Uterus (tissue), 4 donors: ENCODE data around the gene KCNQ1OT1. TPM values are rescaled to one million over a fixed set of nuclear protein-coding genes. Genes with fewer than 3 reads are reported as not detected.

Experiments
- DNase-seq, 2 donors: peaks; one replicate each; pipeline ENCODE4 v3.0.0-alpha.2; 2019 to 2020
- H3K27ac ChIP-seq, 2 donors: fragments of 200-600 bp; sonication (generic); 1 replicate in 1 of 2; 2 replicates in 1 of 2; pipeline ENCODE4 v1.5.1; 2016 to 2018
- H3K27me3 ChIP-seq, 2 donors: fragments of 200-600 bp; sonication (generic); one replicate each; pipeline ENCODE4 v1.5.1; 2018 to 2019; ENCODE audit warnings: control low read depth in 1 of 2
- H3K36me3 ChIP-seq, 2 donors: fragments of 200-600 bp; sonication (generic); one replicate each; pipeline ENCODE4 v1.5.1; 2019; ENCODE audit warnings: control low read depth in 1 of 2
- H3K4me1 ChIP-seq, 2 donors: fragments of 200-600 bp; sonication (generic); one replicate each; pipeline ENCODE4 v1.5.1; 2018 to 2019; ENCODE audit warnings: control low read depth in 1 of 2
- H3K4me3 ChIP-seq, 2 donors: fragments of 200-600 bp; sonication (generic); 1 replicate in 1 of 2; 2 replicates in 1 of 2; pipeline ENCODE4 v1.5.1; 2018 to 2019; ENCODE audit warnings: mild to moderate bottlenecking in 1 of 2
- H3K9me3 ChIP-seq, 2 donors: fragments of 200-600 bp; sonication (generic); one replicate each; pipeline ENCODE4 v1.5.1; 2019; ENCODE audit warnings: control low read depth in 1 of 2
- POLR2A ChIP-seq, 2 donors: fragments of 450-650 bp; IDR thresholded peaks; one replicate each; pipeline ENCODE4 v1.6.1; 2016; ENCODE audit warnings: antibody characterized with exemption in 2 of 2, mild to moderate bottlenecking in 1 of 2, moderate library complexity in 1 of 2
- intact Hi-C: fragments of 100-400 bp; cut with DNase I; formaldehyde crosslinking; loops from one replicate; pipeline ENCODE4 v1.15.1; 2023; ENCODE audit warnings: low total_unique reads
- total RNA-seq, 4 donors: library from RNA; depleted of rRNA in 3 of 4; stranded (reverse); fragments of >200 nt in 3 of 4; gene quantifications; one replicate each; pipeline versions ENCODE4 v1.1.0 to v1.2.4, GENCODE V29; 2014 to 2023
- TF ChIP-seq, protein P1 (sequence below), 4 experiments: fragments of 200-600 bp in 2 of 4; fragments of 450-650 bp in 2 of 4; sonication (generic) in 2 of 4; IDR thresholded peaks; one replicate each; pipeline ENCODE4 v1.5.1; 2016 to 2019; ENCODE audit warnings: antibody characterized with exemption in 4 of 4, mild to moderate bottlenecking in 2 of 4, moderate library complexity in 1 of 4
- donor health status: DM: yes; HTN: yes; CAD: no.

The KCNQ1OT1 gene
- total RNA-seq, result 10 to 100 TPM in 2 of 4 donors, 1 to 10 TPM in 2; 2.6 to 19.4 (median 10.9) TPM

DNA sequence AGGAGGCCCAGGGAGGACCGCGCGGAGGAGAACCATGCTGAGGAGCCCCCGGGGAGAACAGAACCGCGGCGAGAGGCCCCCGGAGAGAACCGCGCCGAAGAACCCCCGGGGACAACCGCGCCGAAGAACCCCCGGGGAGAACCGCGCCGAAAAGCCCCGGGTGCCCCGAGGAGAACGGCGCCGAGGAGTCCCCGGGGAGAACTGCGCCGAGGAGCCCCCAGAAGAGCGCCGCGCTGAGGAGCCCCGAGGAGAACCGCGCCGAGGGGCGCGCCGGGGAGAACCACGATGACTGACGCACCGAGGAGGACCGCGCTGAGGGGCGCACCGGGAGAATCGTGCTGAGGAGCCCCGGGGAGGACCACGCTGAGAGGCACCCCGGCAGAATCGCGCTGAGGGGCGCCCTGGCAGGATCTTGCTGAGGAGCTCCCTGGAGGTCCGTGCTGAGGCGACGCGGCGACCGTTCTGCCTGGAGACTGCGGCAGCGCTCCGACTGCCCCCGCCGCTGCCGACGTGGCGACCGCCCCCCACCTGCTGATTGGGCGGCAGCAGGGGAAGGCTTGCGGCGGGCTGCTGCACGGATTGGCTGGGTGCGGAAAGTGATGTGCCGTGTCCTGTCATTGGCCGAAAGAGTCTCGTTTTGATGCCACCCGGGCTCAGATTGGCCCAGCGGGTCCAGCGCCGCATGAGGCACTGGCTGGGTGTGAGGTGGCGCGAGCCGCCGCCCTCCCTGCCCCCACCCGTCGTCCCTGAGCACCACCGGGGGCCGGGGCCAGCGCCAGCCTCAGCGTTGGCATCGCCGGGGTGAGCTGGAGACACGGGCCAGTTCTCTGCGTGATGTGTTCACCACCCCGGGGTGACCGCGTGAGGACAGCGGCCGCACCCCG, at the start of gene KCNQ1OT1:
KCNQ1OT1 (minus strand) TSS at position 464 of the 884 bp plus-strand sequence.
- Histone ChIP-seq H3K4me1 (no peaks in the 10 kb centered on the region), H3K4me3 (peak within 1 kb of the TSS; percentile 69 to 78), H3K36me3 (no peaks in the 10 kb centered on the region), H3K27me3 (no peaks in the 10 kb centered on the region), H3K9me3 (no peaks in the 10 kb centered on the region), H3K27ac (peak within 1 kb of the TSS; percentile 93 to 95)
- intact Hi-C loops, result loop anchor here (10.0 kb wide), 1 partner anchor 185 kb away; the partner anchor contains the start of gene CDKN1C
- peak; percentile 92 for DNase-seq
- TF ChIP-seq, protein P1, sequence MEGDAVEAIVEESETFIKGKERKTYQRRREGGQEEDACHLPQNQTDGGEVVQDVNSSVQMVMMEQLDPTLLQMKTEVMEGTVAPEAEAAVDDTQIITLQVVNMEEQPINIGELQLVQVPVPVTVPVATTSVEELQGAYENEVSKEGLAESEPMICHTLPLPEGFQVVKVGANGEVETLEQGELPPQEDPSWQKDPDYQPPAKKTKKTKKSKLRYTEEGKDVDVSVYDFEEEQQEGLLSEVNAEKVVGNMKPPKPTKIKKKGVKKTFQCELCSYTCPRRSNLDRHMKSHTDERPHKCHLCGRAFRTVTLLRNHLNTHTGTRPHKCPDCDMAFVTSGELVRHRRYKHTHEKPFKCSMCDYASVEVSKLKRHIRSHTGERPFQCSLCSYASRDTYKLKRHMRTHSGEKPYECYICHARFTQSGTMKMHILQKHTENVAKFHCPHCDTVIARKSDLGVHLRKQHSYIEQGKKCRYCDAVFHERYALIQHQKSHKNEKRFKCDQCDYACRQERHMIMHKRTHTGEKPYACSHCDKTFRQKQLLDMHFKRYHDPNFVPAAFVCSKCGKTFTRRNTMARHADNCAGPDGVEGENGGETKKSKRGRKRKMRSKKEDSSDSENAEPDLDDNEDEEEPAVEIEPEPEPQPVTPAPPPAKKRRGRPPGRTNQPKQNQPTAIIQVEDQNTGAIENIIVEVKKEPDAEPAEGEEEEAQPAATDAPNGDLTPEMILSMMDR (IDR thresholded peaks at IDR 0.05), result no peak
- peak; percentile 89 to 96 for TF ChIP-seq POLR2A (IDR thresholded peaks at IDR 0.05)

DNA sequence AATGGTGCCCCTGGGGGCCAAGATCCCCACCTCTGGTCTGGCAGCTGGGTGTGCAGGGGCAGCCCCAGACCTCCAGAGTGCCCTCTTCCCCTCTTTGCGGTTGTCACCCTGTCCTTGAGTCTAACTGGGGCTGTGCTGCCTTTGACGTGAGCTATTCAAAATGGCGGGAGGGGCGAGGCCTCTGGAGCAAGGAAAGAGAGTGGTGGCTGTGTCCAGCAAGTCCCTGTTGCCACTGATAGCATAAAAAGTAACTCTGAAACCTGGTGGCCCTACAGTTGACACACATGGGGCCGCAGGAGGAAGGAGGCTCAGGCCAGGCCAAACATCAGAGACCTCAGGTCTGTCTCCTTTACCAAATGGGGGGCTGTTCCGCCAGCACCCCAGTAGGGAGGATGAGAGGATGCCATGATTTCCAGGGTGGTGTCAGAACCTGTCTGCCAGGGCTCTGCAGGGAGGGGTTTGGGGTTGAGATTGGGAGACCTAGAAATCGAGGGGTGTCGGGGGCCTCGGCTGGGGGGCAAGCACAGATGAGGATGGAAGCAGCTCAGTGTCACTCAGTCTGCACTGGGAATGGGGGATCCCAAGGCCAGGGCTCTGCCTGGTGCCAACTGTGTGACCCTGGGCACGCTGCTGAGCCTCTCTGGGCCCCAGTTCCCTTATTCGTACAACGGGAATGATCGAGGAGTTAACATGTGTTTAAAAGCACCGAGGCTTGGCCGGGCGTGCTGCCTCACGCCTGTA, 49.2 kb upstream of the KCNQ1OT1 start:
- H3K4me3 ChIP-seq, result no peak overlapping the region
- H3K4me1 ChIP-seq, result no peaks in the 10 kb centered on the region
- no peaks in the 10 kb centered on the region for H3K36me3 ChIP-seq
- no peak overlapping the region for H3K27ac ChIP-seq
- H3K9me3 ChIP-seq, result no peaks in the 10 kb centered on the region
- no peaks in the 10 kb centered on the region for H3K27me3 ChIP-seq
- no peak for DNase-seq
- no peak for TF ChIP-seq POLR2A (IDR thresholded peaks at IDR 0.05)
- TF ChIP-seq, protein P1 (IDR thresholded peaks at IDR 0.05), result no peak
- intact Hi-C loops, result no loop called here

DNA sequence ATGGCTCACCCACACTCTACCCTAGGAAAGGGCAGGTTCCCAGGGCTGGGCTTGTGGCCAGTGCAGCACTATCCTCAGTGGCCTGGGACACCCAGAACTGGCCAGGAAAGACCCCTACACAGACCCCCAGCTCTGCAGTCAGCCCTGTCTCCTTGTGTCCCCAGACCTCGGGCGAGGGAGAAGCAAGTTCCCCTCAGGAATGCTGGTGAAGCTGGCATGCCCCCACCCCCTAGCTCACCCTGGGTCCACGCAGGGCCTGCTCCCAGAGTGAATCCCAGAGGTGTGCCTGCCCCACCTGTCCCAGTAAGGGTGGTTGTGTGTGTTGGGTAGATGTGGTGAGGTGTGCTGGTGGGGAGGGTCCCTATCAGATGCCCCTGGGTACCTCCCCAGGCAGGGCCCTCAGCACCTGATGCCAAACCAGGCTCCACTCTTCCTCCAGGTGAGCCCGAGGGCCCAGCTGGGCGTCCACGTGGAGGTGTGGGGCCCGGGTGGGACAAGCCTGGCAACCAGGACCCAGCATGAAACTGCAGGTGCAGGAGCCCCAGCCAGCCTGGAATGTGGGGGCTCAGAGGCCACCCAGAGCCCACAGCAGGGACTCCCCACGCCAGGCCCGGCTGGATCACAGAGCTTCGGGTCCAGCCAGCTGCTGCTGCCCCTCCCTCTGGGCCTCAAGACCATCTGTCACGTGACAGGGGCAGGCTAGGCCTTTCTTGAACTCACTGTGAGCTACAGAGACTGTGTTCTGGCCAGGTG, 48.4 kb upstream of the KCNQ1OT1 start:
- Histone ChIP-seq H3K27me3 (no peaks in the 10 kb centered on the region), H3K4me1 (no peaks in the 10 kb centered on the region), H3K27ac (no peak overlapping the region), H3K4me3 (no peak overlapping the region), H3K36me3 (no peaks in the 10 kb centered on the region), H3K9me3 (no peaks in the 10 kb centered on the region)
- intact Hi-C loops, result no loop called here
- no peak for DNase-seq
- TF ChIP-seq POLR2A (IDR thresholded peaks at IDR 0.05), result no peak
- TF ChIP-seq, protein P1 (IDR thresholded peaks at IDR 0.05), result no peak

DNA sequence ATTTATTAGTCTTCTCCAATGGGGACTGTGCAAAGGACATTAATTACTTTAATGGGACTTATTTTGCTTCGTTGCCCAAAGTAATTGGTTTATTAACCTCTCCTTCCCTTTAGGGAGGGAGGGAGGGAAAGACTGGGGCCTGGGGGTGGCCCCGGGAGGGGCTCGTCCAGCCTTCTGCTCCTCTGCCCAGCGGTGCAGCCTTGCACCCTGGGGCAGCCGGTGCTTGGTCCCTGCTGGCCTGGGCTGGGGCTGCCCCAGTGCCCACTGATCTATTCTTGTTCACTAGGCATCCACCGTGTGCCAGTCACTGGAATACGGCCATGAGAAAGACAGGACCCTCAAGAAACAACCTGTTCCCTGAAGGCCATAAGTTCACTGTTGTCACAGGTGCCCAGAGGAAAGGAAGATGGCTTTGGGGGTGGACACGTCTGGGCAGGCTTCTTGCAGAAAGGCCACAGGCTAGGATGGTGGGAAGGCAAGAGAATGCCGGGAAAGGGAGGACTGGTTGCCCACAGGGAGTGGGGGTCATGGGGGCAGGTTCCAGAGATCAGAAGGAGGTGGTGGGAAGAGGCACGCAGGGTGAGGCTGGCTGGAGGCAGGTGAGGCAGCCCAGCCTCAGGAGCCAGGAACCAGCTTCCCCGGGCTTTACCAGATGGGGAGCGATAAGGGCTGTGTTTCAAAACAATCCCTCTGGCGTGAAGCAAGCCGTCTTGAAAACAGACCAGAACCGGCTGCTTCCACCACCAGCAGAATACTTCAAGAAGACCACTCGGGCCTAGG, 47.6 kb upstream of the KCNQ1OT1 start:
- TF ChIP-seq, protein P1 (IDR thresholded peaks at IDR 0.05), result no peak
- TF ChIP-seq POLR2A (IDR thresholded peaks at IDR 0.05), result no peak
- H3K27me3 ChIP-seq, result no peaks in the 10 kb centered on the region
- H3K4me3 ChIP-seq, result no peak overlapping the region
- no peaks in the 10 kb centered on the region for H3K36me3 ChIP-seq
- intact Hi-C loops, result no loop called here
- no peaks in the 10 kb centered on the region for H3K9me3 ChIP-seq
- DNase-seq, result no peak
- H3K27ac ChIP-seq, result no peak overlapping the region
- no peaks in the 10 kb centered on the region for H3K4me1 ChIP-seq
